H4 (cell line): ENCODE data around the gene POLDIP2. TPM values are rescaled to one million over a fixed set of nuclear protein-coding genes. Genes with fewer than 3 reads are reported as not detected.

Experiments
- DNase-seq: peaks from one replicate; pipeline ENCODE4 v3.0.0-alpha.2; 2015; ENCODE audit warnings: low spot score
- total RNA-seq: library from RNA; depleted of rRNA; stranded (reverse); fragments of >200 nt; shearing (Covaris generic); gene quantifications from 2 replicates; pipeline ENCODE4 v1.2.3, GENCODE V29; 2014; rRNA removed

The POLDIP2 gene
- total RNA-seq, 1 experiment from 2014 or later, result 108 TPM

DNA sequence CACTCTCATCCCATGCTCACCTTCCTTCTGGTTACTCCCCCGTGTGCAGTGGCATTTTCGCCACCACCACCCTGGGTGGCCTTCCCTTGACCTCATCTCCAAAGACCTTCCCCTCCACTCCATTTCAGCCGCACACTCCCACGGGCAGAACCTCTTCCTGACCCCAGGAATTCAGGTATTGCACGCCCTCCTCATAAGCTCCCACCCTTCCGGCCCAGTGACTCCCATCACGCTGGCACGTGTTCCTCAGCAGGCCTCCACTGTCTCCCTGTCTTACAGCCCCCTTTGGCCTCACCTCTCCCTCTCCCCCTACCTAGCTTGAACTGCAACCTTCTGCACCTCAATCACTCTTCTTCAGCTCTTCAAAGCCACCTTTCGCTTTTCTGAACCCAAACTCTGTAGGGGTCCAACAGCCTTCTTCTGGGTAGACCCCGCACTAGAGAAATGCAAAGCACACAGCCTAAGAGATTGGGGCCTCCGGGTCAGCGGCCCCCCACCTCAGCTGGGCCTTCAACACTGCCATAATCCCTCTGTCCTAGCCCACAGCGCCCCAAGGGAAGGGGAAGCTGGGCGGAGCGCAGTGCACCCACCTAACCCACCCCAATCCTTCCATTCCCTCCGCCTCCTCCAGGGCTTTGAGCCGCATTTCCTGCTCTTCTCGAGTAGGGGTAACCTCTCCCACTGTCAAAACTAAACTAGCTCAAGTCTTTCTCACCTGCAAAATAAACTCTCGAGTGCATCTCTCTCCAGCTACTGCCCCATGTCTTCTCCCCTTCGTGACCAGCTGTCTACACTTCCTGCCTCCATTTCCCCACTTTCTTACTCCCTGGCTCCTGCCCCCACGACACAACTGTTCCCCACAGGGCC lies 40.0 kb downstream of the POLDIP2 start:
- DNase-seq, result no peak

- DNase-seq, result no peak
Observed at GRCh38 chr17:28315846-28316705, 41.3 kb downstream of the POLDIP2 start.

DNA sequence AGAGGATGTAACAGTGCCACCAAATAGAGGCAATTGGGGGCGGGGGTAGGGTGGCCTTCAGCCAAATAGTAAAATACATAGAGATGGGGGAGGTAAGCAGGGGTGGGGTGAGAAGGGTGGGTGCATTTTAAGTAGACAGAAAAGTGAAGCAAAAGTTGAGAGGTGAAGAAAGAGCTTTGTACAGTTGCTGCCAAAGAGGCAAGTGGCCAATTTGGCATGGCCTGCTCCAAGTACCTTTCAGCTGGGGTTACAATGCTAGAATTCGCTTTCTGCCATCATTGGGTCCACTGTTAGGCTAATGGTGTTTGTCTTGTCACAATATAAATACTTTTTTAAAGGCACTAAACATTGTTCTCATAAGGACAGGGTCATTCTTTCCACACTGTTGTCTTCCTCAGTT lies 43.5 kb downstream of the POLDIP2 start:
- no peak for DNase-seq

DNA sequence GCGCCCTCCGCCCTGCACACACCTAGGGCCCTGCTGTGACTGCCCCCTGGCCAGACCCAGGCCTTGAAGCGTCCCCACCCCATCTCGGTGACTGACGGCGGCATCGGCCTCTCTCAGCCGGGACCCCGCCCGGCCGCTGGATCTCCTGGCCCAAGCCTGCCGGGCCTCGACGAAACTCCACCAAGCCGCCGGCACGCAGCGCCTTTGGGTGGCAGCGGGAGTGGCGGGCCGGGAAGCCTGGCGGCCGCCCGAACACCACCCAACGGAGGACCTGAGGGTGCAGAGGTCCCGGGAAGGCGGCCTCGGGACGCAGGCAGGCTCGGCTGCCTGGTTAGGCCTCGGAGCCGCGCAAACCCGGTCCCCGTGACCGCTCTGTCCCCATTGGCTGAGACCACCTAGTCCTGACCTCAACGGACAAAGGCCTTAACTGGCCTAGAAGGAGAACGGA lies 50.3 kb downstream of the POLDIP2 start:
- no peak for DNase-seq

DNA sequence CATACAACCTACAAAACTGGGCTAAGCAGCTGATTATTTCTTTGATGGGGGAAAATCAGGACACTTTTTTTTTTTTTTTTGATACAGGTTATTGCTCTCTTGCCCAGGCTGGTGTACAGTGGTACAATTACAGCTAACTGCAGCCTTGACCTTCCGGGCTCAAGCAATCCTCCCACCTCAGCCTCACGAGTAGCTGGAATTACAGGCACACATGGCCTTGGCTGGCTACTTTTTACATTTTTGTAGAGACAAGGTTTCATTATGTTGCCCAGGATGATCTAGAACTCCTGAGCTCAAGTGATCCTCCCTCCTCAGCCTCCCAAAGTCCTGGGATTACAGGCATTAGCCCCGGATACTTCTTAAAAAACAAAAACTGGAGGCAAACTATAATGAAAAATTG lies 58.9 kb downstream of the POLDIP2 start:
- no peak for DNase-seq

Other genes with a start within 250 kb of the POLDIP2 start
- 44.6 and 54.0 TPM in 2 replicates for gene TMEM97, start 38.3 kb downstream of the POLDIP2 start, total RNA-seq
- gene IFT20, start 22.1 kb downstream of the POLDIP2 start, total RNA-seq, result 31.1 and 34.5 TPM in 2 replicates
- gene TNFAIP1, start 21.8 kb downstream of the POLDIP2 start, total RNA-seq, result 25.1 and 26.3 TPM in 2 replicates
- not detected in 2 replicates for gene SEBOX, start 7.7 kb upstream of the POLDIP2 start, total RNA-seq
- gene VTN, start 12.8 kb upstream of the POLDIP2 start, total RNA-seq, result not detected in 2 replicates
- gene SARM1, start 14.2 kb upstream of the POLDIP2 start, total RNA-seq, result 8.7 and 11.2 TPM in 2 replicates
- 4.7 and 4.9 TPM in 2 replicates for gene SLC46A1, start 48.7 kb upstream of the POLDIP2 start, total RNA-seq
- not detected in 2 replicates for gene SLC13A2, start 116.1 kb upstream of the POLDIP2 start, total RNA-seq
- not detected in 2 replicates for gene FOXN1, start 148.8 kb upstream of the POLDIP2 start, total RNA-seq
- gene UNC119, start 195.1 kb upstream of the POLDIP2 start, total RNA-seq, result 39.0 and 39.7 TPM in 2 replicates
- 74.4 and 90.7 TPM in 2 replicates for gene PIGS, start 214.0 kb upstream of the POLDIP2 start, total RNA-seq
- gene ALDOC, start 219.4 kb upstream of the POLDIP2 start, total RNA-seq, result 6.2 and 8.1 TPM in 2 replicates
- 72.2 and 80.2 TPM in 2 replicates for gene SPAG5, start 241.5 kb upstream of the POLDIP2 start, total RNA-seq